Small intestine (tissue), 7 donors: Measurements from ENCODE around the gene SMG9. TPM values are rescaled to one million over a fixed set of nuclear protein-coding genes. Genes with fewer than 3 reads are reported as not detected.
"Not testable (repeated sequence)": the region's sequence is repeated elsewhere in the genome, so short reads cannot be mapped to it uniquely, and the experiment has no call there.

Experiments
- DNase-seq, 2 donors: peaks; one replicate each; pipeline versions ENCODE4 v3.0.0 to v3.0.0-alpha.2; 2013
- FAIRE-seq: peaks from 2 replicates; lab custom pipeline; 2012; peaks lifted over from hg19 to GRCh38; lab: Jason Lieb, UNC
- H3K27ac ChIP-seq, 3 donors: one replicate each; pipeline ENCODE4 v1.5.1; 2013; ENCODE audit warnings: low read length in 2 of 3, mild to moderate bottlenecking in 2 of 3, control low read depth in 1 of 3, inconsistent platforms in 1 of 3, low read depth in 1 of 3, moderate library complexity in 1 of 3
- H3K27me3 ChIP-seq, 3 donors: one replicate each; pipeline ENCODE4 v1.6.1; 2013; ENCODE audit warnings: low read length in 3 of 3, inconsistent platforms in 1 of 3; ENCODE audit not compliant: control insufficient read depth in 3 of 3, insufficient read depth in 3 of 3
- H3K36me3 ChIP-seq, 3 donors: one replicate each; pipeline ENCODE4 v1.6.1; 2013; ENCODE audit warnings: low read length in 3 of 3, inconsistent platforms in 1 of 3, low read depth in 1 of 3, mild to moderate bottlenecking in 1 of 3, moderate library complexity in 1 of 3; ENCODE audit not compliant: control insufficient read depth in 3 of 3, insufficient read depth in 2 of 3
- H3K4me1 ChIP-seq, 3 donors: one replicate each; pipeline ENCODE4 v1.6.1; 2013; ENCODE audit warnings: low read length in 2 of 3, inconsistent platforms in 1 of 3, low read depth in 1 of 3, mild to moderate bottlenecking in 1 of 3, moderate library complexity in 1 of 3; ENCODE audit not compliant: control insufficient read depth in 3 of 3, insufficient read depth in 2 of 3
- H3K4me3 ChIP-seq, 3 donors: one replicate each; pipeline ENCODE4 v1.5.1; 2013; ENCODE audit warnings: low read length in 3 of 3, control low read depth in 1 of 3, inconsistent platforms in 1 of 3, low read depth in 1 of 3, mild to moderate bottlenecking in 1 of 3, moderate library complexity in 1 of 3
- H3K9me3 ChIP-seq, 2 donors: one replicate each; pipeline ENCODE4 v1.6.1; 2013; ENCODE audit warnings: low read depth in 1 of 2, low read length in 1 of 2; ENCODE audit not compliant: control insufficient read depth in 2 of 2, insufficient read depth in 1 of 2
- WGBS, 3 donors: extraction: QIAGEN DNeasy Blood & Tissue Kit; methylation state at CpG; one replicate each; pipeline ENCODE4 v1.1.7; 2013; 5-methylcytosine and 5-hydroxymethylcytosine counted together
- polyA plus RNA-seq, 4 donors: library from polyadenylated mRNA; stranded (reverse) in 3 of 4; unstranded in 1 of 4; fragments of 200-250 nt in 3 of 4; fragments of 120-200 nt in 1 of 4; gene quantifications; one replicate each; pipeline versions ENCODE4 v1.2.1 to v1.2.3, GENCODE V29; 2013
- donor health status: healthy with polysubstance abuse.
- donor health status: control.
- donor health status: control.
- donor health status: Bipolar disorder and iron deficiency.
- donor health status: healthy.

SMG9 gene
- polyA plus RNA-seq, 4 donors = 21.3 to 32.4 (median 26.5) TPM

DNA sequence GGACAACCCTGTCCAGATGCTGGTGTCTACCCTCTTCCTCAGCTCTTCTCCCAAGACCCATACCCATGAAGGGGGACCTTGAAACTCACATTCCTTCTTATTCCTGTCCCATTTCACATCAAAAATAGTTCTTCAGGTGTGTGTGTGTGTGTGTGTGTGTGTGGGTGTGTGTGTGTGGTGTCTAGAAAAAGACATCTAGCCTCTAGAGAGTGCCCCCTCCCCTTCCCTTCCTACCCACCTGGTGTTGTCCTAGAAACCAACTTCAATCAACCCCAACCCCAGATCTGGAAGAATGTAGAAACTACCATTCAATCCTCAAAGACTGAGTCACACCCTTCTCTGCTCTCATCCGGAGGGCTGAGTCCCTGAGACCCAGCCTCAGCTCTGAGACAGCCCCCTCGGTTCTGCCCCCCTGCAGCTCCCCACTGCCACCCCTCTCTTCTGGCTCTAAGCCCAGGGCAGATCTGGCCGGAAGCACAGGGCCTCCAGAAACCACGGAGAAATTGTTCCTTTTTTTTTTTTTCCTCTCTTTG is 22.5 kb upstream of the SMG9 start:
- FAIRE-seq (no peak), DNase-seq (no peak)
- 4 to 10% (median 6%) methylated on average over 4 of the region's 4 CpGs for WGBS, 3 donors
- Histone ChIP-seq H3K36me3 (no peaks in the 10 kb centered on the region), H3K27me3 (peaks cover 0 to 5% (median 0%) of the 10 kb centered on the region in 3 donors), H3K27ac (no peak overlapping the region), H3K9me3 (no peaks in the 10 kb centered on the region), H3K4me1 (peaks cover 0 to 34% (median 0%) of the 10 kb centered on the region in 3 donors), H3K4me3 (no peak overlapping the region)

DNA sequence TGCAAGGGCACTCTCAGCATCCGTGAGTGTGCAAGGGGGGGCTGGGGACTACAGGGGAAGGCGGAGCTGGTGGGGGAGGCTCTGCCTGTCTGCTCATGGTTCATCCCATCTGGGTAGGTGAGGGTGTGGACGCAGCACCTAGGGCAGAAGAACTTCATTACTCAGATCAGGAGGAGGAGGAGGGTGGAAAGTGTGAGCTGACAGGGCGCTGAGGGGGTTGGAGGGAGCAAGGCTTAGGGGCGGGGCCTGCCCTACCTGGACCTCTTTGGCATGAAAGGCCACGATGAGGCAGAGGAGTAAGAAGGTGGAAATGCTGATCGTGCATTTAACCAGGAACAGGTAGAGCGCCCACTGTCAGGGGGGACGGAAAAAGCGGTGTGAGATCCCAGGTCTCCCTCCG is 21.5 kb upstream of the SMG9 start:
- DNase-seq (no peak), FAIRE-seq (no peak)
- Histone ChIP-seq H3K36me3 (no peaks in the 10 kb centered on the region), H3K4me3 (no peak overlapping the region), H3K4me1 (peaks cover 0 to 34% (median 0%) of the 10 kb centered on the region in 3 donors), H3K27ac (no peak overlapping the region), H3K9me3 (no peaks in the 10 kb centered on the region), H3K27me3 (peaks cover 0 to 5% (median 0%) of the 10 kb centered on the region in 3 donors)
- WGBS, 3 donors = 65 to 73% (median 65%) methylated on average over 11 of the region's 11 CpGs

DNA sequence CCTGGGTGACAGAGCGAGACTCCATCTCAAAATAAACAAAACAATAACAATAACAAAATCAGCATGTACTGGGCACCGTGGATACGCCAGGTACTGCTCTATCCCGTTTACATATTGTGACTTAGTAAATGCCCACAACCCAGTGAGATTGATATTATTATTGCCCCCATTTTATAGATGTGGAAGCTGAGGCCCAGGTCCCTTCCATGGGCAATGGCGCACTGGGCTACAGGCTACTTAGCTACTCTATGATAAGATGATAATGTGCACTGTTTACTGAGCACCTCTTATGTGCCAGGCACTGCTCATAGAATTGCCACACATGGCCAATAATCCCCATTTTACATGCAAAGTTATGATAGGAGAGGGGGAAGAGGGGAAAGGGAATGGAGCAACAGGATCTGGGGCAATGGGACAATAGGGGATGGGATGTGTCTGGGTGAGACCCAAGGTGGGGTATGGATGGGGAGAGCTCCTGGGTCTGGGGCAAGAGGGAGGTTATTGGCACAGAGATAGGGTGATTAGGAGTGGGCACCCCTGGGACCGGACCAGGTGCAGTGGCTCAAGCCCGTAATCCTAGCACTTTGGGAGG is 20.6 kb upstream of the SMG9 start:
- 85 to 91% (median 89%) methylated on average over 7 of the region's 7 CpGs for WGBS, 3 donors
- Histone ChIP-seq H3K9me3 (no peaks in the 10 kb centered on the region), H3K27ac (no peak overlapping the region), H3K36me3 (no peaks in the 10 kb centered on the region), H3K27me3 (peaks cover 0 to 5% (median 0%) of the 10 kb centered on the region in 3 donors), H3K4me1 (peaks cover 0 to 25% (median 0%) of the 10 kb centered on the region in 3 donors), H3K4me3 (no peak overlapping the region)
- FAIRE-seq (no peak), DNase-seq (no peak)

DNA sequence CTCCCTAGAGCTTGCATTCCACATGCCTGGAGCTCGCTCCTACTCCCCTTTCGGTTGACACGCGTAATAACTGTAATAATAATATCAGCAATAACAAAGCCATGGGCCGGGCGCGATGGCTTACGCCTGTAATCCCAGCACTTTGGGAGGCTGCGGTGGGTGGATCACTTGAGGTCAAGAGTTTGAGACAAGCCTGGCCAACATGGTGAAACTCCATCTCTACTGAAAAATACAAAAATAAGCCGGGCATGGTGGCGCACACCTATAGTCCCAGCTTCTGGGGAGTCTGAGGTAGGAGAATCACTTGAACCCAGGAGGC is 20.1 kb upstream of the SMG9 start:
- not testable (repeated sequence) for FAIRE-seq, H3K4me3 ChIP-seq, H3K9me3 ChIP-seq, H3K27me3 ChIP-seq, DNase-seq, H3K27ac ChIP-seq, H3K36me3 ChIP-seq
- 29 to 55% (median 55%) methylated on average over 11 of the region's 11 CpGs for WGBS, 3 donors
- H3K4me1 ChIP-seq = peaks cover 0 to 20% (median 0%) of the 10 kb centered on the region in 3 donors

DNA sequence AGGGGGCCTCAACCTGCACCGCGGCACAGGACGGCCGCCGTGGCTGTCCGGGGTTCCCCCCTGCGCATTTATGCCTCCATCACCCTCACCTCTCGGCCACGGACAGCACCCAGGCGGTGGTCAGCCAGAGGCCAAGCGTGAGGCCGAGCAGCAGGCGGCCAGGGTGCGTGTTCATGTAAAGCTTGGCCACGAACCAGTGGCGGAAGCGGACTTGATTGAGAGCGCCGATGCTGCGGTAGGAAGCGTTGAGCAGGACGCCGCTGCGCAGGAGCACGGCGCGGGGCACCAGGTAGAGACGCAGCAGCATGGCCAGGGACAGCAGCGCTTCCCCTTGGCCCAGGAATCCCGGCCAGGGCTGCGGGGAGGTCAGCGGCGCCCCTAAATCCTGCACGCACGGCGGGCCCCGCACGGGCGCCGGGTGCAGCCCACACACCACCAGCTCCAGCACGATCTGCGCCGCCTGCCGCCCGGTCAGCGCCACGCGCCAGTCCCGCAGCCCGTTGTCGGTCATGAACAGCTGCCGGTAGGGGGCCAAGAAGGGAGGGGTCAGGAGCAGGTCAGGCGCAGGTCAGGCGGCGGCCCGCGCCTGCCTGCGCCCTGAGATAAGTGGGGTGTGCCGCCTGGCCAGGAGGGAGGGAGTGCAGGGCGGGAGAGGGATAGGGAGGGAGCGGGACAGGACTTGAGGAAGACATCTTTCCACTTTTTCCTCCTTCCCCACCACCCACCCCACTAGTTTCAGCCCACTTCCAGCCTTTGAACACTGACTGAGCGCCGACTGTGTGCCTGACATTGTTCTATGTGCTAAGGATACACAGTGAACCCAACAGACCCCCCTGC is 19.6 kb upstream of the SMG9 start:
- peaks cover 0 to 15% (median 0%) of the 10 kb centered on the region in 3 donors for H3K4me1 ChIP-seq
- H3K9me3 ChIP-seq = no peaks in the 10 kb centered on the region
- H3K36me3 ChIP-seq = peaks cover 0 to 4% (median 0%) of the 10 kb centered on the region in 3 donors
- no peak overlapping the region for H3K27ac ChIP-seq
- no peak for FAIRE-seq
- peaks cover 0 to 5% (median 0%) of the 10 kb centered on the region in 3 donors for H3K27me3 ChIP-seq
- H3K4me3 ChIP-seq = no peak overlapping the region
- 26 to 40% (median 33%) methylated on average over 52 to 63 of the region's 63 CpGs for WGBS, 3 donors
- DNase-seq = peak; percentile 84 to 87

DNA sequence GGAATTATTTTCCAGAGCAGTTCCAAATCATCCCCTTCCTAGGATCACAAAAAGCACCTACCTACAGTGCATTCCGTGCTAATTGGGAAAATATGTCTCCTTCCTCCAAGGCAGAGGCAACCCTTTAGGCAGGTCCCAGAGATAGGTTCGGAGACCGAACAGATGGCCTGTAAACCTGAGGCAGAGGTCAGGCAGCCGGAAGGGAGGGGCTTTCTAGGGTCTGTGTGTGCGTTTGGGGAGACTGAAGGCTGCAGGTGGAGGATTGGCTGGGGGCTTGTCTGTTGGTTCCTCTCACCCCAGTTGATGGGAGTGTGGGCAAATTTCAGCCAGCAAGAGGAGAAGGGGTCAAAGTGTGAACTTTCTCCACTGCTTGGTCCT is 19.0 kb upstream of the SMG9 start:
- Histone ChIP-seq H3K36me3 (peaks cover 0 to 6% (median 0%) of the 10 kb centered on the region in 3 donors), H3K27ac (no peak overlapping the region), H3K4me1 (peaks cover 0 to 15% (median 0%) of the 10 kb centered on the region in 3 donors), H3K9me3 (no peaks in the 10 kb centered on the region), H3K27me3 (peaks cover 0 to 5% (median 0%) of the 10 kb centered on the region in 3 donors), H3K4me3 (no peak overlapping the region)
- DNase-seq (no peak), FAIRE-seq (no peak)
- 47 to 66% (median 55%) methylated on average over 5 of the region's 5 CpGs for WGBS, 3 donors

DNA sequence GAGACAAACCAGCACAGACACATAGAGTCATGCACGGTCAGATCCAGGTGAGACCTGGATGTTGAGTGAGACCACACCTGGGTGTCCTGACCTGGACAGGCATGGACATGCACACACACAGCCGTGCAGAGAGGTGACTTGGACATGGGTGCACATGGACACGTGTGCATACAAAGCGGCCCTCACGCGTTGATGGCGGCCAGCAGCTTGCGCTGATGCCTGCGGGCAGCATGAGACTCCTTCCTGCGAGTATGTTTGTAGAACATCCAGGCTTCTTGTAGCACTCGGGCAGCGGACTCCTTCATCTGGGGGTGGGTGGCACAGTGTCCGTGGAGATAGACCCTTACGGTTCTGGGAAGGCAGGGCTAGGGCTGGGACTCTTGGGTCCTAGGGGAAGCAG is 14.5 kb upstream of the SMG9 start:
- no peak overlapping the region for H3K4me3 ChIP-seq
- FAIRE-seq (no peak), DNase-seq (no peak)
- H3K27ac ChIP-seq = no peak overlapping the region
- H3K36me3 ChIP-seq = peaks cover 0 to 11% (median 0%) of the 10 kb centered on the region in 3 donors
- 92 to 95% (median 93%) methylated on average over 14 of the region's 14 CpGs for WGBS, 3 donors
- peaks cover 0 to 5% (median 0%) of the 10 kb centered on the region in 3 donors for H3K27me3 ChIP-seq
- peaks cover 0 to 5% (median 0%) of the 10 kb centered on the region in 3 donors for H3K4me1 ChIP-seq
- H3K9me3 ChIP-seq = no peaks in the 10 kb centered on the region

DNA sequence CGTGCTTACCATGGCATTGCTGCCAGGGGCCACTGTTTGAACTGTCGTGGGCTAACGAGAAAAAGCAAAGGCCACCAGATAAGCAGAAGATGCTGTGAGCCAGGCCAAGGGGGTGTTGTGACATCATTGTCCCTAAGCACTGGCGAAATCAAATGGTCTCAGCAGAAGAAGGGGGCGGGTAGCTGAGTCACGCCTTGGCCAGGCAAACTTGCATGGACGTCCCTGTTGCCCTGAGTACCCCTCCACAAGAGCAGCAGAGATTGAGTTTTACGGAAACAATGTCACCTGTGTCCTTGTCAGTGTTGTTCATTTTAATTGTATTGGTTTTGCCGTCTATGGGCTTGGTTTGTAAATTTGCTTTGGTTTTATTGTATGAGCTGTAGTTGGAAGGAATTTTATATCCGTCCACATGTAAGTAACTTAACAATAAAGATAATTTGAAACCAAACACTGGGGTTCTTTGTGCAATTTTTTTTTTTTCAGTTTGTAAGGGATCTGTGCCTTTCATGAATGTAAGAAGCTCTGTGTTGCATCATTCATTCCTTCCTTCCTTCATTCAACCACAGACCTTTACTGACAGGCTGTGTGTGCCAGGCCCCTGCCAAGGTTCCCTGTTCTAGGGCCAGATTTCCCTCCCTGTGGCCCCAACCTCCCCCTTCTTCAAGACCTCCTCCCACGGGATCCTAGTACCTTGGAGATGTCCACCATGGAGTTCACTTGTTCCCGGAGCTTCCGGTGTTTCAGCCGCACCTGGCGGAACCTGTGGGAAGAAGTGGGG is 13.7 kb upstream of the SMG9 start:
- Histone ChIP-seq H3K27me3 (no peaks in the 10 kb centered on the region), H3K4me3 (no peak overlapping the region), H3K9me3 (no peaks in the 10 kb centered on the region), H3K4me1 (peaks cover 0 to 5% (median 0%) of the 10 kb centered on the region in 3 donors), H3K27ac (no peak overlapping the region), H3K36me3 (peaks cover 0 to 11% (median 0%) of the 10 kb centered on the region in 3 donors)
- 57 to 70% (median 68%) methylated on average over 15 of the region's 15 CpGs for WGBS, 3 donors
- FAIRE-seq (no peak), DNase-seq (peak in 1 of 2 donors; percentile 41)
